ENCODE results near the gene HJV.

Gene HJV

GRCh38 chr1:145974721-145975120, 46.8 kb downstream of the HJV start:
- no peak for DNase-seq (ENCODE audit: extremely low read depth, low read depth)
- TF ChIP-seq, protein P1, sequence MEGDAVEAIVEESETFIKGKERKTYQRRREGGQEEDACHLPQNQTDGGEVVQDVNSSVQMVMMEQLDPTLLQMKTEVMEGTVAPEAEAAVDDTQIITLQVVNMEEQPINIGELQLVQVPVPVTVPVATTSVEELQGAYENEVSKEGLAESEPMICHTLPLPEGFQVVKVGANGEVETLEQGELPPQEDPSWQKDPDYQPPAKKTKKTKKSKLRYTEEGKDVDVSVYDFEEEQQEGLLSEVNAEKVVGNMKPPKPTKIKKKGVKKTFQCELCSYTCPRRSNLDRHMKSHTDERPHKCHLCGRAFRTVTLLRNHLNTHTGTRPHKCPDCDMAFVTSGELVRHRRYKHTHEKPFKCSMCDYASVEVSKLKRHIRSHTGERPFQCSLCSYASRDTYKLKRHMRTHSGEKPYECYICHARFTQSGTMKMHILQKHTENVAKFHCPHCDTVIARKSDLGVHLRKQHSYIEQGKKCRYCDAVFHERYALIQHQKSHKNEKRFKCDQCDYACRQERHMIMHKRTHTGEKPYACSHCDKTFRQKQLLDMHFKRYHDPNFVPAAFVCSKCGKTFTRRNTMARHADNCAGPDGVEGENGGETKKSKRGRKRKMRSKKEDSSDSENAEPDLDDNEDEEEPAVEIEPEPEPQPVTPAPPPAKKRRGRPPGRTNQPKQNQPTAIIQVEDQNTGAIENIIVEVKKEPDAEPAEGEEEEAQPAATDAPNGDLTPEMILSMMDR (IDR thresholded peaks at IDR 0.05; ENCODE audit: low read depth, low read length): no peak

GRCh38 chr1:145972580-145972979, 49.0 kb downstream of the HJV start:
- no peak for DNase-seq (ENCODE audit: extremely low read depth, low read depth)
- TF ChIP-seq, protein P1 (IDR thresholded peaks at IDR 0.05; ENCODE audit: low read depth, low read length): no peak

Measured in AG09319 (cell line).